Raji (cell line): Measurements from ENCODE around the gene AKT1.

Experiments used
- POLR2A ChIP-seq: IDR thresholded peaks from 2 replicates; pipeline ENCODE4 v1.6.1; 2011; ENCODE audit warnings: low read depth, low read length, control low read depth; ENCODE audit not compliant: insufficient read depth

AKT1 gene

GRCh38 chr14:104794993-104795780 lies at the start of gene AKT1:
TSS of gene AKT1 (minus strand) at chr14:104795748. CDS start at chr14:104792643, 3,105 bp downstream.
- TF ChIP-seq POLR2A, result 0 out of 2 replicates have a peak, but pooled peaks have one; percentile 26

- TF ChIP-seq POLR2A, result no peak
Measured at GRCh38 chr14:104845033-104845666, 49.6 kb upstream of the AKT1 start.

GRCh38 chr14:104844306-104845032 lies 48.9 kb upstream of the AKT1 start:
- TF ChIP-seq POLR2A, result no peak

DNA sequence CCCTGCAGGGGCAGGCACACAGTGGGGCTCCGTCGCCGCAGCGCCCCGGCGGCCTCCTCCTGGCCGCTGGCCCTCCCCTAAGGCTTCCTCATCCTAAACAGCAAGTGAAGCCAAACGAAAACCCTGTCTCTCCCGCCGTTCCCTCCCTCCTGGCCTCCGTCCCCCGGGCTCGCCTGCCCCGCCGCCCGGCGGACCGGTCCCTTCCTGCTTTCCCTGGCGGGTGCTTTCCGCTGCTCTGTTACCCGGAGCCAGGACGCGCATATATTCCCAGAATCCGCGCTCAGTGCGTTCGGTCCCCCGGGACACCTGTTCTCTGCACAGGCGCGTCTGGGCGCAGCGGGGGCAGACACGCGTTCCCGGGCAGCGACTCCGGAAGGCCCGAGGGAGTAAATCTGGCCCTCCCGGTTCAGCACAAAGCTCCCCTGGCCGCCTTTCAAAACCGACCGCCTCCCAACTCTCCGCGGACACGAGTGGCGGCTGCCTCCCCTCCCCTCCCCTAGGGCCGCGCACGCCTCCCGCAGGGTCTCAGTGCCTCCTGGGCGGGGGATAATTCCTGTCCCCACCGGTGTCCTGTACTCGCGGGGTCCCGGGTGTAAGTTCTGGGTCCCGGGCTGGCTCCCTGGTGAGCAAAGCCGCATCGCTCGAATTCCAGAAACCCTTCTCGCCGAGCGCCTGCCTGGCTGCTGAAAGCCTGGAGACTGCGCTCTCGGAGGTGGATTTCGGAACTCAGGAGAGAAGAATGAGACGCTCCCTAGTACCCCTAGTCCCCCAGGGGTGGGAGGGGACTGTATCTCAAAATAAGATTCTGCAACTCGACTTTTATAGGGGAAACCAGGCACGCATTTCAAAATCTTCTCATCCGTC lies 48.1 kb upstream of the AKT1 start:
- TF ChIP-seq POLR2A, result no peak

GRCh38 chr14:104843006-104843405 lies 47.5 kb upstream of the AKT1 start:
- TF ChIP-seq POLR2A, result no peak

DNA sequence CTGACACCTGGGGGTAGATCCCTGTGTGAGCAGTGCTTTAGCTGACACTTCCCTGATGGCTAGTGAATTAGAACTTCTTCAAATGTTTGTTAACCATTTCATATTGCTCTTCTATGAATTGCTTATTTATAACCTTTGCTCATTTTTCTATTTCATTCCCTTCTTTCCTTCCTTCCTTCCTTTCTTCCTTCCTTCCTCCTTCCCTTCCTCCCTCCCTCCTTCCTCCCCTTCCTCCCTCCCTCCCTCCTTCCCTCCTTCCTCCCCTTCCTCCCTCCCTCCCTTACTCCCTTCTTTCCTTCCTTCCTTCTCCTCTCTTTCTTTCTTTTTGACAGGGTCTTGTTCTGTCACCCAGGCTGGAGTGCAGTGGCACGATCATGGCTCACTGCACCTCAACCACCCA lies 46.2 kb upstream of the AKT1 start:
- no peak for TF ChIP-seq POLR2A

DNA sequence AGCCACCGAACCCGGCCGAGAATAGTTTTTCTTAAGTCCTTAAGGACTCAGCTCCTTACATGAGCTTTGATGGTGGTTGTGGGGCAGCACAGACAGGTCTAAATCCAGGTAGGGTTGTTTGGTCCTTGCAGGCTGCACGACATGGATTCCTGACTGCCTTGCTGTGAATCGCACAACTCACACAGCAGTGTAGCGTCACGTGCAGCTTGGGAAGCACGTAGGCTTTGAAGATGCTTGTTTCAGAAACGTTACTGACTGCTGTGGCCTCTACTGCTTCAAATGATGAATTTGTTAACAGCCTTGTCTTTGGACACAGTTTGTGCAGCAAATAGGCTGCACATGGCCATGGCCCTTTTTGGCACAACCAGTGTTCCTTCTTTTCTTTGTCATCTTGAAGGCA lies 35.2 kb upstream of the AKT1 start:
- no peak for TF ChIP-seq POLR2A

DNA sequence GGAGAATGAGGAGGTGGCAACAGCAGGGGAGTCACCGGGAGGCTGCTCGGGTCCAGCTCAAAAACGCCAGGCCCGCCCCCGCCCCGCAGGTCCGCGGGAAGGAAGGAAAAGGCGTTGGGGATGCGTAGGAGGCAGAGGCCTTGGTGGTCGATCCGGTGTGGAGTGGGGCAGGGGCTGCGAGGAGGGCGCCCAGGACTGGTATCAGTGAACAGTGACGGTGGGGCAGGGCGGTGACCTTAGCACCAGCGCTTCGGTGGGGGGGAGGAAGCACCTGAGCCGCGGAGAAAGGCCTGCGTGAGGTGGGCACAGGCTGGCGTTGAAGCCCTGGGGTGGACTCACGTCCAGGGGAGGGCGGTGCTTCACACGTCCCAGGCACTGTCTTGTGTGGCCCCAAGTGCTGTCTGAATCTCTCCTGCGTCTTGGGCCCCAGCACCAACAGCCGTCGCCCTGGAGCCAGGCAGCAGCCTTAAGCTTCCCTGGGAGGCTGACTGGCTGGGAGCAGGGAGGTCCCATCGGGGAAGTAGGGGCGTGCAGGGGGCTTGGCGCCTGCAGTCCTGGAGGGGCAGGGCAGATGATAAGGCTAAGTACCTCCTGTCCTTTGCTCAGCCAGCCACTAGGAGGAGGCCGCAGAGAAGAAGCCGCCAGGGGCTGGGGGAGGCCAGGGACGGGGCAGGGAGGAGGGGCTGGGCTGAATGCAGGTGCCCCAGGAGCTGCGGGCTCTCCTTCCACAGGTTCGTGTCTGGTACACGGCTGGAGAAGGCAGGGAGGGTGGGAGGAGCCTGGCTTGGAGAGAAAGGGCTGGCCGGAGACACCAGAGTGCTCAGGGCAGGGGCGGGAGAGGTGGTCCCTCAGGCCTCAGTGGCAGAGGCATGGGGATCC lies 31.9 kb upstream of the AKT1 start:
- no peak for TF ChIP-seq POLR2A

DNA sequence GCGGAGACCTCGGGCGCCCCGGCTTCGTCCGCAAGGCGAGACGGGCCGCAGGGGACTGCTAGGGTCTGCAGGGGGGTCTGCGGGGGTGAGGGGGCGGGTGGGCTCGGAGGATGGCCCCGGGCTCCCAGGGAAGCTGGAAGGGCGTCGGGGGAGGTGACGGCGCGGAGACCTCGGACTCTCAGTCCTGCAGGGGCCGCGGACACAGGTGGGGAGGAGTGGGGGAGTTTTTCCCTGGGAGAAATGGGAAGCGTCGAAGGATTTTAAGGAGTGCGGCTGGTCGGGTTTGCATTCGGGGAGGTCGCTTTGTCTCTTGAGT lies 31.3 kb upstream of the AKT1 start:
- no peak for TF ChIP-seq POLR2A

GRCh38 chr14:104826189-104826860 lies 30.8 kb upstream of the AKT1 start:
- 0 out of 2 replicates have a peak, but pooled peaks have one; percentile 8 for TF ChIP-seq POLR2A

DNA sequence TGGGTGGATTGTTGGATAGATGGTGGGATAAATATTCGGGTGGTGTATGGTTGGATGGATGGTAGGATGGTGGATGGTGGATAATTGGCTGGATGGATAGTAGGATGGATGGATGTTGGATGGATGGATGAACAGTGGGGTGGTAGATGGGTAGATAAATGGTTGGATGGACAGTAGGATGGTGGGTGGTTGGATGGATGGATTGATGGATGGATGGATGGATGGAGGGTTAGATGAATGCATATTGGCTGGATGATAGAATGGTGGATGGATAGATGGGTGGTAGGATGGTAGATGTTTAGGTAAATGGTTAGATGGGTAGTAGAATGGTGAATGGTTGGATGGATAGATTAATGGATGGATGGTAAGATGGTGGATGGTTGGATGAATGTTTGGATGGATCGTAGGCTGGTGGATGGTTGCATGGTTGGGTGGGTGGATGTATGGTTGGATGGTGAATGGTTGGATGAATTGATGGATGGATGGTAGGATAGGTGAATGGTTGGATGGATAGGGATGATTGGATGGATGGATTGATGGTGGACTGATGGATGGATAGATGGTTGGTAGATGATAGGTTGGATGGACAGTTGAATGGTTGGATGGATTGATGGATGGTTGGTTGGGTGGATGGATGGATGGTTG lies 28.9 kb upstream of the AKT1 start:
- no peak for TF ChIP-seq POLR2A

DNA sequence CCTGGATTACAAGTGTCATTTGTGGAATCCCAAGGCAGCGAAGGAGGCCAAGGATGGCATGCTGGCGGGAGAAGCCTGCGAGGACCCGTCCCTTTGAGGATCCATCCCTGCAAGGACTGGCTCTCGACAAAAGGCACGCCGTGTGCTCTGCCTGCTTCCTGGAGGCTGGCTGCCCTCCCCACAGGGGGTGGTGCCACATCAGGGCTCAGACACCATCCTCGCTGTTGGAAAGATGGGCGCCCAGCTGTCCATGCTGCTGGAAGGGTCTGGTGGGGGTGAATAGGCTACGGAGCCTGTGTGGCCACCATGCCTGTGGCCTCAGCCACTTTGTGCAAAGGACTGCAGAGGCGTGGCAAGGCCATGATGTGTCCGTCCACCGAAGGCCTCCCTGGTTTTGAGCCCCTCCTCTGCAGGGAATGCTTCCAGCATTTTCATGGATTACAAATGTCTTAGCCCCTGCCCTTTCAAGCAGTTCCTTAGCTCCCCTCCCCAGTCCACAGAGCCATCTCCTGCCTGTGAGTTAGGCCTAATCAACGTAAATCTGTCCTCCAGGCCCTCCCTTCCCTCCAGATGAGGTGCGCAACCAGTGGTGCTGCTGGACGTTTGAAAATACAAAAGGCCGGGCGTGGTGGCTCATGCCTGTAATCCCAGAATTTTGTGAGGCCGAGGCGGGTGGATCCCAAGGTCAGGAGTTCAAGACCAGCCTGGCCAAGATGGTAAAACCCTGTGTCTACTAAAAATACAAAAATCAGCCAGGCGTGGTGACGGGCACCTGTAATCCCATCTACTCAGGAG lies 27.5 kb upstream of the AKT1 start:
- TF ChIP-seq POLR2A, result no peak

DNA sequence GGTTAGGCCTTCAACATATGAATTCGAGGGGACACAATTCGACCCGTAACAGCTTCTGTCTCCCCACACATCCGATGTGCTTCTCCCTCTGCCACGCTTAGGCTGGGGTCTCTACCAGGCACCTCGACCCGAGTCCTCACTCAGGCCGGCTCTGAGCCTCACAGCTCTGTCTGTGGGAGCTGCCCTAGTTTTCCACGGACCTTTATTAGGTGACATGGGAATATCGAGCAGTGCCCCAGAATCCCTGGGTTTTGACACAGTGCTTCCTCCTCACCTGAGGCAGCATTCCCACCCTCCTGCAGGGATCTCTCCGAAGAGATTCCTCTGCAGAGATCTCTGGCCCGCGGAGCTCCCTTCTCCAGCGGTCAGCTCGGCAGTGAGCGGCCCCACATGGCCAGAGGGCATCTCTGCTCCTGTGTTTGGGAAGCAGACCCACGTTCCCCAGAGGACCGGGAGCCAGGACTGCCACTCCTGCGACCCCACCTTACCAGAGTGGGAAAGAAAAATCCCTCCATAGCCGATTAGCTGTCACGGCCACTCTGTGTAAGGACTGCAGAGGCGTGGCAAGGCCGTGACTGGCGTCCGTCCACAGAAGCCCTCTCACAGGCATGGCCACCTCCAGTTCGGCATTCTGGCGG lies 26.5 kb upstream of the AKT1 start:
- TF ChIP-seq POLR2A, result no peak
